Small intestine (tissue), 7 donors: ENCODE results near the gene GMFB. TPM values are rescaled to one million over a fixed set of nuclear protein-coding genes. Genes with fewer than 3 reads are reported as not detected.
"Not testable (repeated sequence)": the region's sequence is repeated elsewhere in the genome, so short reads cannot be mapped to it uniquely, and the experiment has no call there.

ENCODE experiments used
- DNase-seq, 2 donors: peaks; one replicate each; pipeline versions ENCODE4 v3.0.0 to v3.0.0-alpha.2; 2013
- FAIRE-seq: peaks from 2 replicates; lab custom pipeline; 2012; peaks lifted over from hg19 to GRCh38; lab: Jason Lieb, UNC
- H3K27ac ChIP-seq, 3 donors: one replicate each; pipeline ENCODE4 v1.5.1; 2013; ENCODE audit warnings: low read length in 2 of 3, mild to moderate bottlenecking in 2 of 3, control low read depth in 1 of 3, inconsistent platforms in 1 of 3, low read depth in 1 of 3, moderate library complexity in 1 of 3
- H3K27me3 ChIP-seq, 3 donors: one replicate each; pipeline ENCODE4 v1.6.1; 2013; ENCODE audit warnings: low read length in 3 of 3, inconsistent platforms in 1 of 3; ENCODE audit not compliant: control insufficient read depth in 3 of 3, insufficient read depth in 3 of 3
- H3K36me3 ChIP-seq, 3 donors: one replicate each; pipeline ENCODE4 v1.6.1; 2013; ENCODE audit warnings: low read length in 3 of 3, inconsistent platforms in 1 of 3, low read depth in 1 of 3, mild to moderate bottlenecking in 1 of 3, moderate library complexity in 1 of 3; ENCODE audit not compliant: control insufficient read depth in 3 of 3, insufficient read depth in 2 of 3
- H3K4me1 ChIP-seq, 3 donors: one replicate each; pipeline ENCODE4 v1.6.1; 2013; ENCODE audit warnings: low read length in 2 of 3, inconsistent platforms in 1 of 3, low read depth in 1 of 3, mild to moderate bottlenecking in 1 of 3, moderate library complexity in 1 of 3; ENCODE audit not compliant: control insufficient read depth in 3 of 3, insufficient read depth in 2 of 3
- H3K4me3 ChIP-seq, 3 donors: one replicate each; pipeline ENCODE4 v1.5.1; 2013; ENCODE audit warnings: low read length in 3 of 3, control low read depth in 1 of 3, inconsistent platforms in 1 of 3, low read depth in 1 of 3, mild to moderate bottlenecking in 1 of 3, moderate library complexity in 1 of 3
- H3K9me3 ChIP-seq, 2 donors: one replicate each; pipeline ENCODE4 v1.6.1; 2013; ENCODE audit warnings: low read depth in 1 of 2, low read length in 1 of 2; ENCODE audit not compliant: control insufficient read depth in 2 of 2, insufficient read depth in 1 of 2
- WGBS, 3 donors: extraction: QIAGEN DNeasy Blood & Tissue Kit; methylation state at CpG; one replicate each; pipeline ENCODE4 v1.1.7; 2013; 5-methylcytosine and 5-hydroxymethylcytosine counted together
- polyA plus RNA-seq, 4 donors: library from polyadenylated mRNA; stranded (reverse) in 3 of 4; unstranded in 1 of 4; fragments of 200-250 nt in 3 of 4; fragments of 120-200 nt in 1 of 4; gene quantifications; one replicate each; pipeline versions ENCODE4 v1.2.1 to v1.2.3, GENCODE V29; 2013
- donor health status: healthy with polysubstance abuse.
- donor health status: control.
- donor health status: control.
- donor health status: Bipolar disorder and iron deficiency.
- donor health status: healthy.

The GMFB gene
- polyA plus RNA-seq, 4 donors, result 25.9 to 51.6 (median 33.5) TPM

- no peaks in the 10 kb centered on the region for H3K36me3 ChIP-seq
- H3K9me3 ChIP-seq, result no peaks in the 10 kb centered on the region
- no peak overlapping the region for H3K27ac ChIP-seq
- DNase-seq (no peak), FAIRE-seq (no peak)
- H3K27me3 ChIP-seq, result no peaks in the 10 kb centered on the region
- H3K4me3 ChIP-seq, result peak overlapping the region in 1 of 3 donors; percentile 4
- H3K4me1 ChIP-seq, result no peaks in the 10 kb centered on the region
Measured at GRCh38 chr14:54467280-54467679, 21.5 kb downstream of the GMFB start.

GRCh38 chr14:54465654-54466053 is 23.1 kb downstream of the GMFB start:
- Histone ChIP-seq H3K9me3 (no peaks in the 10 kb centered on the region), H3K27me3 (no peaks in the 10 kb centered on the region), H3K4me1 (no peaks in the 10 kb centered on the region), H3K36me3 (no peaks in the 10 kb centered on the region), H3K27ac (no peak overlapping the region), H3K4me3 (no peak overlapping the region)
- 81 to 91% (median 83%) methylated on average over 4 of the region's 4 CpGs for WGBS, 3 donors
- no peak for FAIRE-seq
- no peak for DNase-seq

GRCh38 chr14:54462048-54462447 is 26.7 kb downstream of the GMFB start:
- H3K27me3 ChIP-seq, result no peaks in the 10 kb centered on the region
- H3K4me1 ChIP-seq, result no peaks in the 10 kb centered on the region
- WGBS, 3 donors, result 71 to 79% (median 79%) methylated on average over 5 of the region's 5 CpGs
- no peak for DNase-seq
- H3K36me3 ChIP-seq, result no peaks in the 10 kb centered on the region
- H3K9me3 ChIP-seq, result peaks cover 0 to 15% of the 10 kb centered on the region in 2 donors
- FAIRE-seq, result no peak
- H3K4me3 ChIP-seq, result no peak overlapping the region
- H3K27ac ChIP-seq, result no peak overlapping the region

GRCh38 chr14:54459106-54459505 is 29.7 kb downstream of the GMFB start:
- Histone ChIP-seq H3K9me3 (peaks cover 0 to 15% of the 10 kb centered on the region in 2 donors), H3K36me3 (no peaks in the 10 kb centered on the region), H3K4me1 (no peaks in the 10 kb centered on the region), H3K27ac (no peak overlapping the region), H3K27me3 (no peaks in the 10 kb centered on the region), H3K4me3 (no peak overlapping the region)
- FAIRE-seq (no peak), DNase-seq (no peak)
- WGBS, 3 donors, result 86 to 97% (median 86%) methylated on average over 3 of the region's 3 CpGs

GRCh38 chr14:54458536-54458935 is 30.2 kb downstream of the GMFB start:
- not testable (repeated sequence) for DNase-seq, FAIRE-seq

GRCh38 chr14:54457609-54457996 is 31.2 kb downstream of the GMFB start:
- Histone ChIP-seq H3K27me3 (no peaks in the 10 kb centered on the region), H3K27ac (no peak overlapping the region), H3K9me3 (peaks cover 0 to 15% of the 10 kb centered on the region in 2 donors), H3K4me1 (no peaks in the 10 kb centered on the region), H3K36me3 (no peaks in the 10 kb centered on the region), H3K4me3 (no peak overlapping the region)
- 12 to 59% (median 31%) methylated on average over 3 of the region's 3 CpGs for WGBS, 3 donors
- DNase-seq, result peak in 1 of 2 donors; percentile 13
- no peak for FAIRE-seq

More at GRCh38 chr14:54458536-54458935, 30.2 kb downstream of the GMFB start:
- H3K36me3 ChIP-seq, H3K4me1 ChIP-seq, H3K27me3 ChIP-seq, H3K4me3 ChIP-seq, H3K27ac ChIP-seq: not testable (repeated sequence)
- H3K9me3 ChIP-seq, result peaks cover 0 to 15% of the 10 kb centered on the region in 2 donors

GRCh38 chr14:54456820-54457608 is 31.8 kb downstream of the GMFB start:
- H3K4me3 ChIP-seq, H3K36me3 ChIP-seq, DNase-seq, H3K4me1 ChIP-seq, H3K27me3 ChIP-seq, H3K27ac ChIP-seq, FAIRE-seq: not testable (repeated sequence)
- peaks cover 0 to 15% of the 10 kb centered on the region in 2 donors for H3K9me3 ChIP-seq
- WGBS, 3 donors, result 88 to 93% (median 93%) methylated on average over 1 of the region's 1 CpG

- Histone ChIP-seq H3K36me3 (no peaks in the 10 kb centered on the region), H3K4me3 (no peak overlapping the region), H3K4me1 (no peaks in the 10 kb centered on the region), H3K27me3 (no peaks in the 10 kb centered on the region), H3K27ac (no peak overlapping the region), H3K9me3 (peaks cover 0 to 15% of the 10 kb centered on the region in 2 donors)
- FAIRE-seq, result no peak
- 83 to 94% (median 89%) methylated on average over 1 of the region's 1 CpG for WGBS, 3 donors
- no peak for DNase-seq
Measured at GRCh38 chr14:54455363-54455762, 33.4 kb downstream of the GMFB start.

- not testable (repeated sequence) for H3K9me3 ChIP-seq, H3K27ac ChIP-seq, H3K4me1 ChIP-seq, H3K27me3 ChIP-seq, H3K4me3 ChIP-seq, FAIRE-seq, H3K36me3 ChIP-seq, DNase-seq
- 88 to 89% (median 88%) methylated on average over 5 of the region's 5 CpGs for WGBS, 3 donors
Measured at GRCh38 chr14:54453990-54454389, 34.8 kb downstream of the GMFB start.
